NCI-H2107 treated with DMSO at 0.1 percent for 48 hours (cell line): ENCODE results near the gene TAF7L.
"Not testable (repeated sequence)": the region's sequence is repeated elsewhere in the genome, so short reads cannot be mapped to it uniquely, and the experiment has no call there.

Experiments used
- DNase-seq: peaks from one replicate; lab custom pipeline; 2025; ENCODE audit not compliant: unreplicated experiment; lab: John Stamatoyannopoulos, UW

TAF7L gene

GRCh38 chrX:101290957-101291603, at the start of gene TAF7L:
TAF7L (minus strand) TSS chrX:101291334; CDS start chrX:101287543, 3,791 bp downstream.
- DNase-seq, result no peak

- no peak for DNase-seq
These were observed 46.7 kb upstream of the TAF7L start for GRCh38 chrX:101337776-101338271.

- not testable (repeated sequence) for DNase-seq
These were observed 43.2 kb upstream of the TAF7L start for GRCh38 chrX:101334310-101334709.

- peak; percentile 76 for DNase-seq
These were observed 35.5 kb upstream of the TAF7L start for GRCh38 chrX:101326600-101326999.

- no peak for DNase-seq
These were observed 12.7 kb upstream of the TAF7L start for GRCh38 chrX:101303790-101304189.

GRCh38 chrX:101295603-101296002, 4.5 kb upstream of the TAF7L start:
- DNase-seq, result not testable (repeated sequence)

- DNase-seq, result peak; percentile 48
These were observed 3.7 kb downstream of the TAF7L start for GRCh38 chrX:101287402-101287801.

- DNase-seq, result no peak
These were observed 14.9 kb downstream of the TAF7L start for GRCh38 chrX:101276238-101276637.

- no peak for DNase-seq
These were observed 16.9 kb downstream of the TAF7L start for GRCh38 chrX:101274198-101274597.

- DNase-seq, result no peak
These were observed 25.2 kb downstream of the TAF7L start for GRCh38 chrX:101265869-101266428.

GRCh38 chrX:101263766-101264165, 27.4 kb downstream of the TAF7L start:
- DNase-seq, result no peak

- DNase-seq, result no peak
These were observed 28.5 kb downstream of the TAF7L start for GRCh38 chrX:101262590-101262989.

- DNase-seq, result peak; percentile 3
These were observed 30.7 kb downstream of the TAF7L start for GRCh38 chrX:101260435-101260834.

GRCh38 chrX:101258259-101258581, 32.9 kb downstream of the TAF7L start:
- no peak for DNase-seq

- no peak for DNase-seq
These were observed 33.5 kb downstream of the TAF7L start for GRCh38 chrX:101257448-101258258.

GRCh38 chrX:101252634-101253033, 38.5 kb downstream of the TAF7L start:
- DNase-seq, result no peak

GRCh38 chrX:101241531-101241930, 49.6 kb downstream of the TAF7L start:
- no peak for DNase-seq

- no peak for DNase-seq
These were observed 54.1 kb downstream of the TAF7L start for GRCh38 chrX:101237041-101237440.

- no peak for DNase-seq
These were observed 58.8 kb downstream of the TAF7L start for GRCh38 chrX:101232316-101232715.

- DNase-seq, result no peak
These were observed 60.1 kb downstream of the TAF7L start for GRCh38 chrX:101231080-101231479.

- DNase-seq, result no peak
These were observed 60.5 kb downstream of the TAF7L start for GRCh38 chrX:101230636-101231035.

- DNase-seq, result no peak
These were observed 62.0 kb downstream of the TAF7L start for GRCh38 chrX:101229170-101229569.
